Endothelial cell of umbilical vein (primary cell): ENCODE results near the gene IL6R. TPM values are rescaled to one million over a fixed set of nuclear protein-coding genes. Genes with fewer than 3 reads are reported as not detected.

ENCODE experiments used
- BruUV-seq: library from RNA; stranded (reverse); fragments of 400-500 nt; replicated peaks from 2 replicates; lab custom pipeline; 2021; lab: Mats Ljungman, UMichigan
- CTCF ChIA-PET: fragments of 300-600, 350-600 bp; sonication (Branson Sonifier 250); formaldehyde crosslinking; loops from one replicate; lab custom pipeline; 2021; ENCODE audit warnings: antibody characterized with exemption, inconsistent platforms; lab: Charles Lee
- POLR2A ChIA-PET: fragments of 300-600, 350-600 bp; sonication (Branson Sonifier 250); formaldehyde crosslinking; loops from one replicate; lab custom pipeline; 2021; ENCODE audit warnings: antibody characterized with exemption, inconsistent platforms; lab: Charles Lee
- DNase-seq: peaks from one replicate; pipeline ENCODE4 v3.0.0-alpha.2; 2011; ENCODE audit warnings: low read depth, low spot score
- FAIRE-seq: peaks from 2 replicates; lab custom pipeline; 2011; peaks lifted over from hg19 to GRCh38; lab: Jason Lieb, UNC
- H2AFZ ChIP-seq: 2 replicates; pipeline ENCODE4 v1.6.0; 2012; ENCODE audit warnings: low read depth, low read length, control low read depth, inconsistent platforms
- H3K27ac ChIP-seq: 2 replicates; pipeline ENCODE4 v1.5.1; 2011; ENCODE audit warnings: low read depth, mild to moderate bottlenecking, control low read depth, low read length, moderate library complexity; ENCODE audit not compliant: insufficient read depth
- H3K27me3 ChIP-seq, 2 experiments: 2 replicates each; pipeline versions ENCODE4 v1.6.0 to v1.6.1; 2011; ENCODE audit warnings: low read length in 2 of 2, mixed read lengths in 1 of 2; ENCODE audit not compliant: control insufficient read depth in 2 of 2, insufficient read depth in 2 of 2
- H3K36me3 ChIP-seq, 2 experiments: 2 replicates in 1 of 2; 3 replicates in 1 of 2; pipeline ENCODE4 v1.5.1; 2011; ENCODE audit warnings: low read length in 2 of 2, mild to moderate bottlenecking in 1 of 2, moderate library complexity in 1 of 2; ENCODE audit not compliant: control insufficient read depth in 2 of 2, insufficient read depth in 2 of 2; ENCODE audit errors: extremely low read depth in 1 of 2
- H3K4me1 ChIP-seq: 3 replicates; pipeline ENCODE4 v1.5.1; 2011; ENCODE audit warnings: mild to moderate bottlenecking, low read length; ENCODE audit not compliant: control insufficient read depth, insufficient read depth; ENCODE audit errors: extremely low read depth
- H3K4me2 ChIP-seq: 2 replicates; pipeline ENCODE4 v1.6.1; 2011; ENCODE audit warnings: low read length, control low read depth, mixed read lengths; ENCODE audit not compliant: insufficient read depth
- H3K4me3 ChIP-seq, 3 experiments: fragments of 200-600 bp in 1 of 3; sonication (generic), shearing (Covaris generic) in 1 of 3; replicated peaks in 1 of 3; 2 replicates each; pipeline ENCODE4 v1.5.1; 2011 to 2016; ENCODE audit warnings: control low read depth in 3 of 3, low read length in 3 of 3, mild to moderate bottlenecking in 2 of 3, inconsistent platforms in 1 of 3, low read depth in 1 of 3, moderate library complexity in 1 of 3; ENCODE audit not compliant: insufficient read depth in 1 of 3
- H3K79me2 ChIP-seq: 2 replicates; pipeline ENCODE4 v1.6.0; 2012; ENCODE audit warnings: low read length, inconsistent platforms; ENCODE audit not compliant: control insufficient read depth, insufficient read depth
- H3K9ac ChIP-seq: replicated peaks from 2 replicates; pipeline ENCODE3; 2011; ENCODE audit warnings: low read length, control low read depth; ENCODE audit not compliant: insufficient read depth; ENCODE audit errors: extremely low read depth
- H3K9me1 ChIP-seq: replicated peaks from 3 replicates; pipeline ENCODE4 v1.6.0; 2011; ENCODE audit warnings: mild to moderate bottlenecking, low read length; ENCODE audit not compliant: control insufficient read depth, insufficient read depth; ENCODE audit errors: extremely low read depth
- H3K9me3 ChIP-seq: replicated peaks from 2 replicates; pipeline ENCODE4 v1.5.1; 2012; ENCODE audit warnings: low read length, inconsistent platforms; ENCODE audit not compliant: control insufficient read depth, insufficient read depth
- H4K20me1 ChIP-seq: replicated peaks from 2 replicates; pipeline ENCODE3; 2011; ENCODE audit warnings: mild to moderate bottlenecking, low read length; ENCODE audit not compliant: control insufficient read depth, insufficient read depth; ENCODE audit errors: extremely low read depth
- EZH2 ChIP-seq: IDR thresholded peaks from 2 replicates; pipeline ENCODE4 v1.6.1; 2012; ENCODE audit warnings: borderline replicate concordance, low read depth, mild to moderate bottlenecking, moderate library complexity, low read length, inconsistent platforms; ENCODE audit not compliant: severe bottlenecking
- FOS ChIP-seq: IDR thresholded peaks from 2 replicates; pipeline ENCODE4 v1.6.1; 2011; ENCODE audit warnings: mild to moderate bottlenecking, low read length, moderate library complexity, borderline replicate concordance; ENCODE audit not compliant: insufficient read depth
- GATA2 ChIP-seq: IDR thresholded peaks from 2 replicates; pipeline ENCODE4 v1.7.0; 2011; ENCODE audit warnings: low read depth, mild to moderate bottlenecking, moderate library complexity, mixed read lengths, low read length; ENCODE audit not compliant: insufficient read length, insufficient read depth
- JUN ChIP-seq: IDR thresholded peaks from 2 replicates; pipeline ENCODE4 v1.6.1; 2011; ENCODE audit warnings: borderline replicate concordance, low read depth; ENCODE audit not compliant: insufficient read length, insufficient read depth
- MYC ChIP-seq: IDR thresholded peaks from one replicate; pipeline ENCODE4 v1.6.1; 2011; ENCODE audit warnings: mild to moderate bottlenecking, low read depth, low read length
- POLR2A ChIP-seq: IDR thresholded peaks from 2 replicates; pipeline ENCODE4 v1.6.1; 2012; ENCODE audit warnings: low read depth, mild to moderate bottlenecking, control low read depth, low read length
- POLR2AphosphoS5 ChIP-seq: IDR thresholded peaks from 2 replicates; pipeline ENCODE4 v1.6.1; 2012; ENCODE audit warnings: low read depth, mild to moderate bottlenecking, control low read depth, low read length, moderate library complexity; ENCODE audit not compliant: insufficient read depth
- dilution Hi-C: fragments of 300-500 bp; cut with MboI; formaldehyde crosslinking; loops from one replicate; pipeline ENCODE4 v1.15.0; 2019; ENCODE audit warnings: low sequenced_read_pairs; ENCODE audit not compliant: extremely low pct_ligation_motif_present
- intact Hi-C: fragments of 100-400 bp; cut with micrococcal nuclease; formaldehyde crosslinking; loops from one replicate; pipeline ENCODE4 v1.10.0; 2022
- polyA plus RNA-seq, 4 experiments: library from polyadenylated mRNA; depleted of rRNA in 3 of 4; stranded (reverse) in 3 of 4; unstranded in 1 of 4; fragments of >200 nt; gene quantifications; 2 replicates each; pipeline versions ENCODE4 v1.2.1 to v1.2.3, GENCODE V29; 2011 to 2012; ENCODE audit warnings: missing spikeins in 1 of 4
- total RNA-seq: library from RNA; stranded (reverse); gene quantifications from 2 replicates; pipeline ENCODE4 v1.2.3, GENCODE V29; 2021
- TF ChIP-seq, protein P1 (sequence below), 2 donors: IDR thresholded peaks; 1 replicate in 1 of 2; 2 replicates in 1 of 2; pipeline ENCODE4 v1.5.1; 2011; ENCODE audit warnings: low read length in 2 of 2, mild to moderate bottlenecking in 2 of 2, moderate library complexity in 2 of 2, control low read depth in 1 of 2, inconsistent platforms in 1 of 2, low read depth in 1 of 2; ENCODE audit not compliant: insufficient read depth in 1 of 2; ENCODE audit errors: extremely low read depth in 1 of 2
- TF ChIP-seq, protein P2 (sequence below): IDR thresholded peaks from 2 replicates; pipeline ENCODE4 v1.6.1; 2011; ENCODE audit not compliant: insufficient read depth, insufficient read length

Gene IL6R
- total and polyA plus RNA-seq, 2 donors (not counting 3 experiments of a cell fraction or from before 2014, with no cell fraction given), result 4.8 to 5.1 TPM

DNA sequence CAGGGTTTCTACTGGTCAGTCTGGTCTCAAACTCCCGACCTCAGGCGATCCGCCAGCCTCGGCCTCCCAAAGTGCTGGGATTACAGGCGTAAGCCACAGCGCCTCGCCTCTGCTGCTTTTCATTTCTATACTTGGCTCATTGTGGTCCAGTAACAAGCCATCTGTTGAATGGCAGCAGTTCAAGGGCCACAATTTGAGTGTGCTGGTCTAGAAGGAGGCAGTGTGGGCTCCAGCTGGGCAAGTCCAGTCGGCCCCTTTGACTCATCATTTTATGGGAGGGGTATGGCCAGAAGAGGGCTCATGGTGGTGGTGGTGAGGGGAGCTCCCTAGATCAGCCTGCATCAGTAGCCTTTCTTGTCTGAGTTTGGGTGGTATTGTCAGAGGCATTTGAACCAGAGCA lies 46.6 kb upstream of the IL6R start:
- BruUV-seq, result no TSS peak
- no peak overlapping the region for H2AFZ ChIP-seq
- H3K36me3 ChIP-seq, result no peaks in the 10 kb centered on the region
- H3K27me3 ChIP-seq, result no peaks in the 10 kb centered on the region
- no peak for DNase-seq
- peaks cover under 1% of the 10 kb centered on the region for H3K4me1 ChIP-seq
- no peaks in the 10 kb centered on the region for H3K79me2 ChIP-seq
- no peak for FAIRE-seq
- no peaks in the 10 kb centered on the region for H3K9me1 ChIP-seq
- no peak overlapping the region for H3K9ac ChIP-seq
- ChIA-PET POLR2A (no interaction called here), CTCF (no interaction called here)
- intact Hi-C loops (no loop called here), dilution Hi-C loops (no loop called here)
- no peaks in the 10 kb centered on the region for H4K20me1 ChIP-seq
- H3K9me3 ChIP-seq, result no peaks in the 10 kb centered on the region
- no peak for TF ChIP-seq POLR2A
- TF ChIP-seq MYC, result no peak
- no peak for TF ChIP-seq EZH2
- TF ChIP-seq POLR2AphosphoS5, result no peak
- TF ChIP-seq FOS, result no peak
- no peak for TF ChIP-seq GATA2
- no peak for TF ChIP-seq JUN
- TF ChIP-seq, protein P1, sequence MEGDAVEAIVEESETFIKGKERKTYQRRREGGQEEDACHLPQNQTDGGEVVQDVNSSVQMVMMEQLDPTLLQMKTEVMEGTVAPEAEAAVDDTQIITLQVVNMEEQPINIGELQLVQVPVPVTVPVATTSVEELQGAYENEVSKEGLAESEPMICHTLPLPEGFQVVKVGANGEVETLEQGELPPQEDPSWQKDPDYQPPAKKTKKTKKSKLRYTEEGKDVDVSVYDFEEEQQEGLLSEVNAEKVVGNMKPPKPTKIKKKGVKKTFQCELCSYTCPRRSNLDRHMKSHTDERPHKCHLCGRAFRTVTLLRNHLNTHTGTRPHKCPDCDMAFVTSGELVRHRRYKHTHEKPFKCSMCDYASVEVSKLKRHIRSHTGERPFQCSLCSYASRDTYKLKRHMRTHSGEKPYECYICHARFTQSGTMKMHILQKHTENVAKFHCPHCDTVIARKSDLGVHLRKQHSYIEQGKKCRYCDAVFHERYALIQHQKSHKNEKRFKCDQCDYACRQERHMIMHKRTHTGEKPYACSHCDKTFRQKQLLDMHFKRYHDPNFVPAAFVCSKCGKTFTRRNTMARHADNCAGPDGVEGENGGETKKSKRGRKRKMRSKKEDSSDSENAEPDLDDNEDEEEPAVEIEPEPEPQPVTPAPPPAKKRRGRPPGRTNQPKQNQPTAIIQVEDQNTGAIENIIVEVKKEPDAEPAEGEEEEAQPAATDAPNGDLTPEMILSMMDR (IDR thresholded peaks at IDR 0.05; ENCODE audit: extremely low read depth in 1 of 2, insufficient read depth in 1 of 2, low read depth in 1 of 2, low read length in 2 of 2), result no peak
- TF ChIP-seq, protein P2, sequence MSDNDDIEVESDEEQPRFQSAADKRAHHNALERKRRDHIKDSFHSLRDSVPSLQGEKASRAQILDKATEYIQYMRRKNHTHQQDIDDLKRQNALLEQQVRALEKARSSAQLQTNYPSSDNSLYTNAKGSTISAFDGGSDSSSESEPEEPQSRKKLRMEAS, result no peak
- H3K4me3 ChIP-seq, result no peak overlapping the region
- H3K27ac ChIP-seq, result no peak overlapping the region
- no peak overlapping the region for H3K4me2 ChIP-seq
